Neural progenitor cell (in vitro differentiated cells): ENCODE measurements around the gene IRF5. TPM values are rescaled to one million over a fixed set of nuclear protein-coding genes. Genes with fewer than 3 reads are reported as not detected.

Source experiments
- DNase-seq: peaks from one replicate; pipeline ENCODE4 v3.0.0-alpha.2; 2016; ENCODE audit warnings: low spot score
- H2AFZ ChIP-seq: fragments of 200-600 bp; sonication (generic); replicated peaks from 2 replicates; pipeline ENCODE4 v1.6.1; 2016; ENCODE audit warnings: antibody characterized with exemption
- H3F3A ChIP-seq: fragments of 200-600 bp; sonication (generic); 2 replicates; pipeline ENCODE4 v1.6.1; 2016; ENCODE audit warnings: antibody characterized with exemption, low read depth
- H3K27ac ChIP-seq: fragments of 200-600 bp; sonication (generic); 2 replicates; pipeline ENCODE4 v1.5.1; 2016; ENCODE audit warnings: mild to moderate bottlenecking
- H3K27me3 ChIP-seq: fragments of 200-600 bp; sonication (generic); 2 replicates; pipeline ENCODE4 v1.6.1; 2016; ENCODE audit warnings: mild to moderate bottlenecking, moderate library complexity
- H3K36me3 ChIP-seq: fragments of 200-600 bp; sonication (generic); 2 replicates; pipeline ENCODE4 v1.5.1; 2016
- H3K4me1 ChIP-seq: fragments of 200-600 bp; sonication (generic); 2 replicates; pipeline ENCODE4 v1.6.1; 2016; ENCODE audit warnings: mixed run types
- H3K4me2 ChIP-seq: fragments of 200-600 bp; sonication (generic); 2 replicates; pipeline ENCODE4 v1.6.1; 2016
- H3K4me3 ChIP-seq: fragments of 200-600 bp; sonication (generic); 2 replicates; pipeline ENCODE4 v1.5.1; 2016
- H3K79me2 ChIP-seq: fragments of 200-600 bp; sonication (generic); 2 replicates; pipeline ENCODE4 v1.6.1; 2016; ENCODE audit warnings: low read depth
- H3K9ac ChIP-seq: fragments of 200-600 bp; sonication (generic); 2 replicates; pipeline ENCODE4 v1.6.1; 2016
- H3K9me3 ChIP-seq: fragments of 200-600 bp; sonication (generic); 2 replicates; pipeline ENCODE4 v1.5.1; 2016; ENCODE audit warnings: low read depth
- H4K20me1 ChIP-seq: fragments of 200-600 bp; sonication (generic); 2 replicates; pipeline ENCODE4 v1.6.1; 2016; ENCODE audit warnings: low read depth
- H3K27ac Mint-ChIP-seq: 3 replicates; pipeline ENCODE4 v1.8.0; 2021; ENCODE audit warnings: mixed read lengths
- H3K27me3 Mint-ChIP-seq: 2 replicates; pipeline ENCODE4 v1.8.0; 2022; ENCODE audit warnings: low read depth, mild to moderate bottlenecking, inconsistent platforms, moderate library complexity, mixed read lengths; ENCODE audit not compliant: insufficient read depth
- H3K36me3 Mint-ChIP-seq: 3 replicates; pipeline ENCODE4 v1.8.0; 2021; ENCODE audit warnings: mixed read lengths
- H3K4me1 Mint-ChIP-seq: 3 replicates; pipeline ENCODE4 v1.8.0; 2021; ENCODE audit warnings: mixed read lengths
- H3K4me3 Mint-ChIP-seq: 3 replicates; pipeline ENCODE4 v1.8.0; 2021; ENCODE audit warnings: mild to moderate bottlenecking, moderate library complexity, mixed read lengths
- H3K9me3 Mint-ChIP-seq: 3 replicates; pipeline ENCODE4 v1.8.0; 2020; ENCODE audit warnings: mixed read lengths
- CTCF ChIP-seq: fragments of 200-600 bp; sonication (generic); IDR thresholded peaks from 2 replicates; pipeline ENCODE4 v1.5.1; 2017; ENCODE audit warnings: antibody characterized with exemption, mild to moderate bottlenecking
- EZH2 ChIP-seq: fragments of 200-600 bp; sonication (generic); IDR thresholded peaks from 2 replicates; pipeline ENCODE4 v1.6.1; 2017; ENCODE audit warnings: antibody characterized with exemption, mild to moderate bottlenecking, moderate library complexity
- EZH2phosphoT487 ChIP-seq: fragments of 200-600 bp; sonication (generic); IDR thresholded peaks from 2 replicates; pipeline ENCODE4 v1.6.1; 2017; ENCODE audit warnings: antibody characterized with exemption
- total RNA-seq: library from RNA; depleted of rRNA; stranded (reverse); fragments of >200 nt; gene quantifications from 2 replicates; pipeline ENCODE4 v1.2.3, GENCODE V29; 2015; ENCODE audit warnings: low replicate concordance

Gene IRF5
- total RNA-seq, 1 donor from 2014 or later: 0.22 TPM

DNA sequence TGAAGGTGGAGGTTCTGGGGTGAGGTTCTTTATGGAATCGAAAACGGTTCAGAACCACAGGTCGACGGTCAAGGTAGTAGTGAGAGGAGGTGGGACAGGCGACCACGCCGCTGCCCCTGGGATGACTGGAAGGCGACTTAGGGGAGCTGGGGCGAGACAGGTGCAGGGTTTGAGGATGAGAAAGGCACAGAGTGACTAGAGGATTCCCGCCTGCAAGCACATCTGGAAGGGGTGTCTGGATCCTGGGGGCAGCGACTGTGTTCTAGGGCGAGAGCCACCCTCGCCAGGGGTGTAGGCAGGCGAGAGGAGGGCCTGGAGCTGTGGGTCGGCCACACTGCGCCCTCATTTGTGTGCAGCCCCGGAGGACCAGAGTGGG lies 468 bp upstream of the IRF5 start:
- Histone ChIP-seq H3K4me1 (no peaks in the 10 kb centered on the region), H3K27me3 (peaks cover 66% of the 10 kb centered on the region), H3K36me3 (no peaks in the 10 kb centered on the region), H4K20me1 (no peaks in the 10 kb centered on the region), H3K4me2 (peak overlapping the region; percentile 98), H3K79me2 (no peaks in the 10 kb centered on the region), H3K27ac (no peak overlapping the region), H3K9me3 (no peaks in the 10 kb centered on the region), H2AFZ (peak overlapping the region; percentile 51), H3K9ac (no peak overlapping the region), H3F3A (peaks cover 6% of the 10 kb centered on the region), H3K4me3 (peak overlapping the region; percentile 68)
- no peak for DNase-seq
- H3K4me1 Mint-ChIP-seq: peaks cover 15% of the 10 kb centered on the region
- H3K36me3 Mint-ChIP-seq: peaks cover 4% of the 10 kb centered on the region
- H3K27ac Mint-ChIP-seq: no peak overlapping the region
- peak overlapping the region; percentile 57 for H3K4me3 Mint-ChIP-seq
- peaks cover 4% of the 10 kb centered on the region for H3K9me3 Mint-ChIP-seq
- TF ChIP-seq EZH2phosphoT487 (no peak), CTCF (no peak), EZH2 (no peak)
- peaks cover 49% of the 10 kb centered on the region for H3K27me3 Mint-ChIP-seq

GRCh38 chr7:128938544-128939074 lies 882 bp downstream of the IRF5 start:
- Mint-ChIP-seq H3K36me3 (peaks cover 4% of the 10 kb centered on the region), H3K27ac (no peak overlapping the region), H3K4me3 (peak overlapping the region; percentile 79), H3K4me1 (peaks cover 11% of the 10 kb centered on the region), H3K27me3 (peaks cover 49% of the 10 kb centered on the region), H3K9me3 (peaks cover 4% of the 10 kb centered on the region)
- Histone ChIP-seq H3K36me3 (no peaks in the 10 kb centered on the region), H2AFZ (peak overlapping the region; percentile 51), H3K27me3 (peaks cover 66% of the 10 kb centered on the region), H3F3A (peaks cover 6% of the 10 kb centered on the region), H3K4me1 (no peaks in the 10 kb centered on the region), H3K4me3 (peak overlapping the region; percentile 68), H3K27ac (no peak overlapping the region), H3K9me3 (no peaks in the 10 kb centered on the region), H4K20me1 (no peaks in the 10 kb centered on the region), H3K4me2 (peak overlapping the region; percentile 98), H3K79me2 (no peaks in the 10 kb centered on the region), H3K9ac (no peak overlapping the region)
- TF ChIP-seq CTCF (no peak), EZH2 (peak; percentile 20)
- DNase-seq: no peak

- Histone ChIP-seq H3K4me1 (no peaks in the 10 kb centered on the region), H3K9me3 (no peaks in the 10 kb centered on the region), H3K79me2 (no peaks in the 10 kb centered on the region), H3K4me3 (peak overlapping the region; percentile 68), H3K27ac (no peak overlapping the region), H3K27me3 (peaks cover 65% of the 10 kb centered on the region), H3F3A (peaks cover 6% of the 10 kb centered on the region), H3K9ac (no peak overlapping the region), H2AFZ (no peak overlapping the region), H4K20me1 (no peaks in the 10 kb centered on the region), H3K4me2 (peak overlapping the region; percentile 98), H3K36me3 (no peaks in the 10 kb centered on the region)
- peaks cover 47% of the 10 kb centered on the region for H3K27me3 Mint-ChIP-seq
- H3K36me3 Mint-ChIP-seq: peaks cover 4% of the 10 kb centered on the region
- no peak for DNase-seq
- H3K27ac Mint-ChIP-seq: no peak overlapping the region
- H3K9me3 Mint-ChIP-seq: peaks cover 4% of the 10 kb centered on the region
- peaks cover 11% of the 10 kb centered on the region for H3K4me1 Mint-ChIP-seq
- TF ChIP-seq EZH2phosphoT487 (no peak), EZH2 (no peak), CTCF (no peak)
- no peak overlapping the region for H3K4me3 Mint-ChIP-seq
Measured at GRCh38 chr7:128939075-128939860, 1.5 kb downstream of the IRF5 start.
